ENCODE measurements around the gene SLC5A10.

DNA sequence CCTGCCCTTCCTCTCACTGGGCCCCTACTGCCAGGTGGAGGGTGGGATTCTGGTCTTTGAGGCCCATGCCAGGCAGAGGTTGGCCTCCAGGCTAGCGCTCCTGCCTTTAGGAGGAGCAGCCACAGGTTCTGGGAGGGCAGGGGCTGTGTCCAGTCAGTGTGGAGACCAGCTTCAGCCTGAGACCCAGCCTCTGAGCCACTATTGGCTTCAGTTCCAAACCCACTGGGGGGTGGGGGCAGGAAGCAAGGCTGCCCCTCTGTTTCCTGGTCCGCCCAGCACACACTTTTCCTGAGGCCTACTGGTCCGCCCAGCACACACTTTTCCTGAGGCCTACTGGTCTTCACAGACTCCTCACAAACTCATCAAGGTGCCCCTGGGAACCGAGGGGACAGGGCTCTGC, 16.4 kb downstream of the SLC5A10 start:
- no peak for TF ChIP-seq SIN3A (IDR thresholded peaks at IDR 0.05; ENCODE audit: borderline replicate concordance, insufficient read depth, low read depth, low read length)
- TF ChIP-seq, protein P1, sequence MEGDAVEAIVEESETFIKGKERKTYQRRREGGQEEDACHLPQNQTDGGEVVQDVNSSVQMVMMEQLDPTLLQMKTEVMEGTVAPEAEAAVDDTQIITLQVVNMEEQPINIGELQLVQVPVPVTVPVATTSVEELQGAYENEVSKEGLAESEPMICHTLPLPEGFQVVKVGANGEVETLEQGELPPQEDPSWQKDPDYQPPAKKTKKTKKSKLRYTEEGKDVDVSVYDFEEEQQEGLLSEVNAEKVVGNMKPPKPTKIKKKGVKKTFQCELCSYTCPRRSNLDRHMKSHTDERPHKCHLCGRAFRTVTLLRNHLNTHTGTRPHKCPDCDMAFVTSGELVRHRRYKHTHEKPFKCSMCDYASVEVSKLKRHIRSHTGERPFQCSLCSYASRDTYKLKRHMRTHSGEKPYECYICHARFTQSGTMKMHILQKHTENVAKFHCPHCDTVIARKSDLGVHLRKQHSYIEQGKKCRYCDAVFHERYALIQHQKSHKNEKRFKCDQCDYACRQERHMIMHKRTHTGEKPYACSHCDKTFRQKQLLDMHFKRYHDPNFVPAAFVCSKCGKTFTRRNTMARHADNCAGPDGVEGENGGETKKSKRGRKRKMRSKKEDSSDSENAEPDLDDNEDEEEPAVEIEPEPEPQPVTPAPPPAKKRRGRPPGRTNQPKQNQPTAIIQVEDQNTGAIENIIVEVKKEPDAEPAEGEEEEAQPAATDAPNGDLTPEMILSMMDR (IDR thresholded peaks at IDR 0.05) = no peak
- TF ChIP-seq, protein P2, sequence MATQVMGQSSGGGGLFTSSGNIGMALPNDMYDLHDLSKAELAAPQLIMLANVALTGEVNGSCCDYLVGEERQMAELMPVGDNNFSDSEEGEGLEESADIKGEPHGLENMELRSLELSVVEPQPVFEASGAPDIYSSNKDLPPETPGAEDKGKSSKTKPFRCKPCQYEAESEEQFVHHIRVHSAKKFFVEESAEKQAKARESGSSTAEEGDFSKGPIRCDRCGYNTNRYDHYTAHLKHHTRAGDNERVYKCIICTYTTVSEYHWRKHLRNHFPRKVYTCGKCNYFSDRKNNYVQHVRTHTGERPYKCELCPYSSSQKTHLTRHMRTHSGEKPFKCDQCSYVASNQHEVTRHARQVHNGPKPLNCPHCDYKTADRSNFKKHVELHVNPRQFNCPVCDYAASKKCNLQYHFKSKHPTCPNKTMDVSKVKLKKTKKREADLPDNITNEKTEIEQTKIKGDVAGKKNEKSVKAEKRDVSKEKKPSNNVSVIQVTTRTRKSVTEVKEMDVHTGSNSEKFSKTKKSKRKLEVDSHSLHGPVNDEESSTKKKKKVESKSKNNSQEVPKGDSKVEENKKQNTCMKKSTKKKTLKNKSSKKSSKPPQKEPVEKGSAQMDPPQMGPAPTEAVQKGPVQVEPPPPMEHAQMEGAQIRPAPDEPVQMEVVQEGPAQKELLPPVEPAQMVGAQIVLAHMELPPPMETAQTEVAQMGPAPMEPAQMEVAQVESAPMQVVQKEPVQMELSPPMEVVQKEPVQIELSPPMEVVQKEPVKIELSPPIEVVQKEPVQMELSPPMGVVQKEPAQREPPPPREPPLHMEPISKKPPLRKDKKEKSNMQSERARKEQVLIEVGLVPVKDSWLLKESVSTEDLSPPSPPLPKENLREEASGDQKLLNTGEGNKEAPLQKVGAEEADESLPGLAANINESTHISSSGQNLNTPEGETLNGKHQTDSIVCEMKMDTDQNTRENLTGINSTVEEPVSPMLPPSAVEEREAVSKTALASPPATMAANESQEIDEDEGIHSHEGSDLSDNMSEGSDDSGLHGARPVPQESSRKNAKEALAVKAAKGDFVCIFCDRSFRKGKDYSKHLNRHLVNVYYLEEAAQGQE (IDR thresholded peaks at IDR 0.05; ENCODE audit: insufficient read depth in 1 of 2, low read depth in 2 of 2, low read length in 1 of 2) = no peak
- TF ChIP-seq POLR2AphosphoS5 (IDR thresholded peaks at IDR 0.05; ENCODE audit: low read depth, low read length) = no peak

Measured in Panc1 (cell line).